Stomach (tissue), 9 donors: ENCODE measurements around the gene MRPL18. TPM values are rescaled to one million over a fixed set of nuclear protein-coding genes. Genes with fewer than 3 reads are reported as not detected.

ENCODE experiments used
- DNase-seq, 2 donors: peaks; one replicate each; pipeline versions ENCODE4 v3.0.0 to v3.0.0-alpha.2; 2013 to 2019
- H3K27ac ChIP-seq, 5 donors: fragments of 200-600 bp in 4 of 5; sonication (generic) in 4 of 5; one replicate each; pipeline ENCODE4 v1.5.1; 2013 to 2019; ENCODE audit warnings: mild to moderate bottlenecking in 1 of 5, moderate library complexity in 1 of 5
- H3K27me3 ChIP-seq, 3 donors: fragments of 200-600 bp; sonication (generic); one replicate each; pipeline ENCODE4 v1.5.1; 2017 to 2019; ENCODE audit warnings: mixed run types in 1 of 3
- H3K36me3 ChIP-seq, 4 donors: fragments of 200-600 bp; sonication (generic); 1 replicate in 3 of 4; 2 replicates in 1 of 4; pipeline ENCODE4 v1.5.1; 2016 to 2019
- H3K4me1 ChIP-seq, 4 donors: fragments of 200-600 bp; sonication (generic); one replicate each; pipeline ENCODE4 v1.5.1; 2016 to 2019
- H3K4me3 ChIP-seq, 4 donors: fragments of 200-600 bp; sonication (generic) in 3 of 4; one replicate each; pipeline ENCODE4 v1.5.1; 2016 to 2019; ENCODE audit warnings: mild to moderate bottlenecking in 1 of 4
- H3K9me3 ChIP-seq, 4 donors: fragments of 200-600 bp; sonication (generic); one replicate each; pipeline ENCODE4 v1.5.1; 2016 to 2019
- CTCF ChIP-seq, 7 experiments: fragments of 450-650 bp in 4 of 7; fragments of 200-600 bp in 3 of 7; sonication (generic) in 3 of 7; IDR thresholded peaks; one replicate each; pipeline ENCODE4 v1.5.1; 2016 to 2019; ENCODE audit warnings: antibody characterized with exemption in 7 of 7, control low read depth in 2 of 7, mild to moderate bottlenecking in 1 of 7
- EP300 ChIP-seq: sonication (generic); formaldehyde crosslinking; IDR thresholded peaks from one replicate; pipeline ENCODE4 v1.6.1; 2017; ENCODE audit warnings: antibody characterized with exemption
- POLR2A ChIP-seq, 4 donors: fragments of 450-650 bp; IDR thresholded peaks; one replicate each; pipeline ENCODE4 v1.6.1; 2016; ENCODE audit warnings: antibody characterized with exemption in 4 of 4, control low read depth in 2 of 4, mild to moderate bottlenecking in 1 of 4, moderate library complexity in 1 of 4
- POLR2AphosphoS5 ChIP-seq, 3 donors: sonication (generic); formaldehyde crosslinking; IDR thresholded peaks; one replicate each; pipeline ENCODE4 v1.6.1; 2016; ENCODE audit warnings: antibody characterized with exemption in 3 of 3
- WGBS, 5 donors: extraction: QIAGEN DNeasy Blood & Tissue Kit in 3 of 5; methylation state at CpG; one replicate each; pipeline versions ENCODE4 v1.1.5 to v1.1.7; 2013 to 2018; 5-methylcytosine and 5-hydroxymethylcytosine counted together
- intact Hi-C: fragments of 100-400 bp; cut with DNase I; formaldehyde crosslinking; loops from one replicate; pipeline ENCODE4 v1.15.1; 2023; ENCODE audit warnings: low total_unique reads
- polyA plus RNA-seq, 3 donors: library from polyadenylated mRNA; stranded (reverse); fragments of 200-250 nt; gene quantifications; one replicate each; pipeline ENCODE4 v1.2.3, GENCODE V29; 2013
- total RNA-seq, 5 donors: library from RNA; depleted of rRNA; stranded (reverse); fragments of >200 nt; gene quantifications; one replicate each; pipeline versions ENCODE4 v1.1.0 to v1.2.3, GENCODE V29; 2014 to 2016
- donor health status: healthy with polysubstance abuse.
- donor health status: Bipolar disorder and iron deficiency.
- donor health status: healthy.

The MRPL18 gene
- total and polyA plus RNA-seq, 8 donors: 3.6 to 105 (median 67.3) TPM

GRCh38 chr6:159837511-159837910 is 47.2 kb downstream of the MRPL18 start:
- Histone ChIP-seq H3K9me3 (no peaks in the 10 kb centered on the region), H3K36me3 (no peaks in the 10 kb centered on the region), H3K27me3 (peaks cover 0 to 4% (median 0%) of the 10 kb centered on the region in 3 donors), H3K27ac (no peak overlapping the region), H3K4me1 (no peaks in the 10 kb centered on the region), H3K4me3 (no peak overlapping the region)
- 82 to 96% (median 90%) methylated on average over 8 of the region's 8 CpGs for whole genome bisulfite sequencing, 5 donors
- intact Hi-C loops: no loop called here
- DNase-seq: no peak
- TF ChIP-seq EP300 (no peak), POLR2AphosphoS5 (IDR thresholded peaks at IDR 0.05) (no peak), POLR2A (IDR thresholded peaks at IDR 0.05) (no peak), CTCF (IDR thresholded peaks at IDR 0.05) (no peak)

GRCh38 chr6:159838020-159838744 is 47.9 kb downstream of the MRPL18 start:
- Histone ChIP-seq H3K27ac (no peak overlapping the region), H3K27me3 (peaks cover 0 to 4% (median 0%) of the 10 kb centered on the region in 3 donors), H3K36me3 (no peaks in the 10 kb centered on the region), H3K4me3 (no peak overlapping the region), H3K4me1 (no peaks in the 10 kb centered on the region), H3K9me3 (no peaks in the 10 kb centered on the region)
- TF ChIP-seq CTCF (IDR thresholded peaks at IDR 0.05) (no peak), EP300 (no peak), POLR2A (IDR thresholded peaks at IDR 0.05) (no peak), POLR2AphosphoS5 (IDR thresholded peaks at IDR 0.05) (no peak)
- no peak for DNase-seq
- 77 to 85% (median 79%) methylated on average over 7 of the region's 7 CpGs for WGBS, 5 donors
- intact Hi-C loops: no loop called here

- H3K27ac ChIP-seq: no peak overlapping the region
- no peaks in the 10 kb centered on the region for H3K9me3 ChIP-seq
- 48 to 64% (median 57%) methylated on average over 4 of the region's 4 CpGs for WGBS, 5 donors
- no peak for DNase-seq
- intact Hi-C loops: no loop called here
- TF ChIP-seq CTCF (IDR thresholded peaks at IDR 0.05): peak in 1 of 7 experiments; percentile 22
- no peak for TF ChIP-seq EP300
- no peaks in the 10 kb centered on the region for H3K4me1 ChIP-seq
- H3K4me3 ChIP-seq: no peak overlapping the region
- peaks cover 0 to 2% (median 0%) of the 10 kb centered on the region in 3 donors for H3K27me3 ChIP-seq
- no peaks in the 10 kb centered on the region for H3K36me3 ChIP-seq
Observed at GRCh38 chr6:159842035-159842434, 51.8 kb downstream of the MRPL18 start.

GRCh38 chr6:159844737-159845645 is 54.7 kb downstream of the MRPL18 start:
- no peaks in the 10 kb centered on the region for H3K36me3 ChIP-seq
- no peak for TF ChIP-seq POLR2A (IDR thresholded peaks at IDR 0.05)
- TF ChIP-seq POLR2AphosphoS5 (IDR thresholded peaks at IDR 0.05): no peak
- no peak for TF ChIP-seq EP300
- TF ChIP-seq CTCF (IDR thresholded peaks at IDR 0.05): no peak
- WGBS, 5 donors: 79 to 85% (median 83%) methylated on average over 9 to 13 of the region's 13 CpGs
- intact Hi-C loops: no loop called here
- no peak for DNase-seq
- H3K27ac ChIP-seq: no peak overlapping the region
- H3K9me3 ChIP-seq: peaks cover 0 to 7% (median 0%) of the 10 kb centered on the region in 4 donors
- no peaks in the 10 kb centered on the region for H3K4me1 ChIP-seq
- no peaks in the 10 kb centered on the region for H3K27me3 ChIP-seq
- H3K4me3 ChIP-seq: no peak overlapping the region
